ENCODE measurements around the gene CPXM2.

- TF ChIP-seq, protein P1, sequence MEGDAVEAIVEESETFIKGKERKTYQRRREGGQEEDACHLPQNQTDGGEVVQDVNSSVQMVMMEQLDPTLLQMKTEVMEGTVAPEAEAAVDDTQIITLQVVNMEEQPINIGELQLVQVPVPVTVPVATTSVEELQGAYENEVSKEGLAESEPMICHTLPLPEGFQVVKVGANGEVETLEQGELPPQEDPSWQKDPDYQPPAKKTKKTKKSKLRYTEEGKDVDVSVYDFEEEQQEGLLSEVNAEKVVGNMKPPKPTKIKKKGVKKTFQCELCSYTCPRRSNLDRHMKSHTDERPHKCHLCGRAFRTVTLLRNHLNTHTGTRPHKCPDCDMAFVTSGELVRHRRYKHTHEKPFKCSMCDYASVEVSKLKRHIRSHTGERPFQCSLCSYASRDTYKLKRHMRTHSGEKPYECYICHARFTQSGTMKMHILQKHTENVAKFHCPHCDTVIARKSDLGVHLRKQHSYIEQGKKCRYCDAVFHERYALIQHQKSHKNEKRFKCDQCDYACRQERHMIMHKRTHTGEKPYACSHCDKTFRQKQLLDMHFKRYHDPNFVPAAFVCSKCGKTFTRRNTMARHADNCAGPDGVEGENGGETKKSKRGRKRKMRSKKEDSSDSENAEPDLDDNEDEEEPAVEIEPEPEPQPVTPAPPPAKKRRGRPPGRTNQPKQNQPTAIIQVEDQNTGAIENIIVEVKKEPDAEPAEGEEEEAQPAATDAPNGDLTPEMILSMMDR (conservative IDR thresholded peaks at IDR 0.05; ENCODE audit: low read depth, low read length) = no peak
- no peak for TF ChIP-seq EZH2 (IDR thresholded peaks at IDR 0.05; ENCODE audit: low read length, unreplicated experiment)
- no peak for TF ChIP-seq EZH2phosphoT487 (IDR thresholded peaks at IDR 0.05; ENCODE audit: borderline replicate concordance, low read length)
These were observed 29.0 kb downstream of the CPXM2 start for GRCh38 chr10:123862421-123863182.
